SK-N-SH (cell line): Measurements from ENCODE around the gene ASB4. TPM values are rescaled to one million over a fixed set of nuclear protein-coding genes. Genes with fewer than 3 reads are reported as not detected.

Experiments used
- CTCF ChIA-PET: fragments of 300-600, 350-600 bp; formaldehyde crosslinking; extraction: SDS; loops from one replicate; lab custom pipeline; 2021; lab: Yijun Ruan, JAX
- POLR2A ChIA-PET: fragments of 350-600 bp; sonication (Branson Sonifier 250); formaldehyde crosslinking; extraction: SDS; loops from one replicate; lab custom pipeline; 2020; ENCODE audit warnings: antibody characterized with exemption, inconsistent platforms; lab: Yijun Ruan, JAX
- DNase-seq: peaks from one replicate; pipeline ENCODE4 v3.0.0; 2012
- H2AFZ ChIP-seq: fragments of 200-600 bp; sonication (generic); 2 replicates; pipeline ENCODE4 v1.8.1; 2016; ENCODE audit warnings: antibody characterized with exemption, mild to moderate bottlenecking, low read depth
- H3F3A ChIP-seq: fragments of 200-600 bp; sonication (generic); replicated peaks from 2 replicates; pipeline ENCODE3; 2016; ENCODE audit warnings: antibody characterized with exemption, mild to moderate bottlenecking; ENCODE audit not compliant: insufficient read depth
- H3K27ac ChIP-seq, 2 experiments: fragments of 200-500 bp in 1 of 2; fragments of 200-600 bp in 1 of 2; sonication (Bioruptor generic) in 1 of 2; sonication (generic), shearing (Covaris generic) in 1 of 2; 2 replicates each; pipeline versions ENCODE4 v1.5.1 to v1.6.1; 2014 to 2016; ENCODE audit warnings: low read depth in 2 of 2, inconsistent platforms in 1 of 2, low read length in 1 of 2, mild to moderate bottlenecking in 1 of 2, mixed read lengths in 1 of 2
- H3K27me3 ChIP-seq: fragments of 200-600 bp; sonication (generic), shearing (Covaris generic); 2 replicates; pipeline ENCODE4 v1.6.1; 2016; ENCODE audit warnings: mixed run types; ENCODE audit not compliant: insufficient read depth
- H3K36me3 ChIP-seq, 2 experiments: fragments of 200-500 bp in 1 of 2; fragments of 200-600 bp in 1 of 2; sonication (Bioruptor generic) in 1 of 2; sonication (generic) in 1 of 2; replicated peaks in 1 of 2; 2 replicates each; pipeline versions ENCODE3 to v1.5.1; 2014 to 2016; ENCODE audit warnings: low read length in 1 of 2, mild to moderate bottlenecking in 1 of 2; ENCODE audit not compliant: insufficient read depth in 2 of 2, control insufficient read depth in 1 of 2
- H3K4me1 ChIP-seq, 2 experiments: fragments of 200-500 bp in 1 of 2; fragments of 200-600 bp in 1 of 2; sonication (Bioruptor generic) in 1 of 2; sonication (generic), shearing (Covaris generic) in 1 of 2; 2 replicates each; pipeline versions ENCODE4 v1.5.1 to v1.6.1; 2014 to 2016; ENCODE audit warnings: low read depth in 1 of 2, low read length in 1 of 2, mixed run types in 1 of 2; ENCODE audit not compliant: insufficient read depth in 2 of 2, control insufficient read depth in 1 of 2
- H3K4me2 ChIP-seq: fragments of 200-600 bp; sonication (generic), shearing (Covaris generic); 2 replicates; pipeline ENCODE4 v1.6.1; 2017; ENCODE audit warnings: mixed run types
- H3K4me3 ChIP-seq, 2 experiments: fragments of 200-500 bp in 1 of 2; fragments of 200-600 bp in 1 of 2; sonication (Bioruptor generic) in 1 of 2; sonication (generic), shearing (Covaris generic) in 1 of 2; 2 replicates each; pipeline versions ENCODE4 v1.5.1 to v1.8.1; 2014 to 2016; ENCODE audit warnings: low read depth in 2 of 2, inconsistent platforms in 1 of 2, low read length in 1 of 2, mild to moderate bottlenecking in 1 of 2, mixed read lengths in 1 of 2, moderate library complexity in 1 of 2
- H3K79me2 ChIP-seq: fragments of 200-600 bp; sonication (generic); 2 replicates; pipeline ENCODE4 v1.8.1; 2017; ENCODE audit warnings: mild to moderate bottlenecking; ENCODE audit not compliant: insufficient read depth
- H3K9ac ChIP-seq: fragments of 200-600 bp; sonication (generic); 2 replicates; pipeline ENCODE4 v1.6.1; 2017; ENCODE audit warnings: mixed run types
- H3K9me2 ChIP-seq: fragments of 200-600 bp; sonication (generic); 2 replicates; pipeline ENCODE4 v1.6.1; 2017; ENCODE audit warnings: mixed run types
- H3K9me3 ChIP-seq: fragments of 200-600 bp; sonication (generic); 2 replicates; pipeline ENCODE4 v1.6.1; 2017; ENCODE audit warnings: mixed run types, mild to moderate bottlenecking, moderate library complexity
- H4K20me1 ChIP-seq: fragments of 200-600 bp; sonication (generic); 2 replicates; pipeline ENCODE4 v1.6.1; 2017; ENCODE audit warnings: mild to moderate bottlenecking, mixed run types; ENCODE audit not compliant: insufficient read depth
- CHD2 ChIP-seq: fragments of 150-350 bp; IDR thresholded peaks from 2 replicates; pipeline ENCODE4 v1.6.1; 2018; ENCODE audit warnings: low read length; ENCODE audit not compliant: partially characterized antibody
- EZH2phosphoT487 ChIP-seq: fragments of 200-600 bp; sonication (generic); IDR thresholded peaks from 2 replicates; pipeline ENCODE4 v1.6.1; 2017; ENCODE audit warnings: low read depth, mixed run types, mild to moderate bottlenecking, antibody characterized with exemption, moderate library complexity, borderline replicate concordance
- FOSL2 ChIP-seq: IDR thresholded peaks from 2 replicates; pipeline ENCODE4 v1.4.0; 2012; ENCODE audit warnings: low read depth, mild to moderate bottlenecking, moderate library complexity, borderline replicate concordance
- FOXM1 ChIP-seq: IDR thresholded peaks from 2 replicates; pipeline ENCODE4 v1.4.0; 2012; ENCODE audit warnings: low read depth, mild to moderate bottlenecking
- GABPA ChIP-seq: IDR thresholded peaks from 2 replicates; pipeline ENCODE4 v1.4.0; 2012; ENCODE audit warnings: low read depth, mild to moderate bottlenecking
- JUND ChIP-seq: IDR thresholded peaks from 2 replicates; pipeline ENCODE4 v1.4.0; 2012
- MXI1 ChIP-seq: IDR thresholded peaks from 2 replicates; pipeline ENCODE4 v1.6.1; 2012; ENCODE audit warnings: mild to moderate bottlenecking, low read depth, low read length, improper control_type of control experiment
- NFIC ChIP-seq: IDR thresholded peaks from 2 replicates; pipeline ENCODE4 v1.4.0; 2012; ENCODE audit warnings: borderline replicate concordance
- PBX3 ChIP-seq: IDR thresholded peaks from 2 replicates; pipeline ENCODE4; 2012
- RAD21 ChIP-seq: IDR thresholded peaks from 2 replicates; pipeline ENCODE4 v1.6.1; 2012; ENCODE audit warnings: mild to moderate bottlenecking, low read length
- RXRA ChIP-seq: IDR thresholded peaks from 2 replicates; pipeline ENCODE4 v1.4.0; 2012; ENCODE audit warnings: low read depth, mild to moderate bottlenecking, borderline replicate concordance
- SMC3 ChIP-seq: IDR thresholded peaks from 2 replicates; pipeline ENCODE4 v1.6.1; 2012; ENCODE audit warnings: low read depth, low read length, improper control_type of control experiment
- TEAD4 ChIP-seq: IDR thresholded peaks from 2 replicates; pipeline ENCODE4 v1.4.0; 2012; ENCODE audit warnings: mild to moderate bottlenecking, borderline replicate concordance; ENCODE audit not compliant: insufficient read depth
- WGBS: methylation state at CpG from one replicate; pipeline ENCODE4 v1.1.6; 2017; ENCODE audit warnings: low lambda C conversion rate; 5-methylcytosine and 5-hydroxymethylcytosine counted together
- polyA plus RNA-seq, 3 experiments: library from polyadenylated mRNA; depleted of rRNA; stranded (reverse); fragments of >200 nt; gene quantifications; 2 replicates each; pipeline ENCODE4 v1.2.3, GENCODE V29; 2012
- TF ChIP-seq, protein P1 (sequence below): fragments of 200-600 bp; sonication (generic); IDR thresholded peaks from 2 replicates; pipeline ENCODE4 v1.6.1; 2017; ENCODE audit warnings: antibody characterized with exemption, mild to moderate bottlenecking, moderate library complexity

ASB4 gene
- polyA plus RNA-seq, 1 of the 3 experiments (the other 2 are of a cell fraction) = not detected

DNA sequence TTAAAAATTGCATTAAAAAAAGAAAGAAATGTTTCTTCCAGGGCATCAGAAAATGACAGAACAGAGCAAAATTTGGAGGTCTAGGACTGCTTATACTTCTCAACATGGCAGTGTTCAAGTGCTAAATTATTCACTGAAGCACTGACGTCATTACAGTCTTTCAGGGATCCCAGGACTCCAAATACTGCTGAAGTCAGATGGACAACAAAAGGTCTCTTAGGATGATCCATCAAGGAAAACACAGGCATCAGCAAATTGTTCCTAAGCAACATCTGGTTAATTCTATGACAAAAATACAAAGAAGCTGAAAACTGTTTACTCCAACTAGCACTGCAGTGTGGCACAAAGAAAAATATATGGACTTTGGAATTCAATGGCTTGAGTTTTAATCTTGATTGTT is 58.4 kb downstream of the ASB4 start:
- no peak overlapping the region for H2AFZ ChIP-seq
- H3K9ac ChIP-seq = no peak overlapping the region
- H3K9me2 ChIP-seq = no peaks in the 10 kb centered on the region
- H3K27me3 ChIP-seq = peaks cover 30% of the 10 kb centered on the region; the same call in 1 of the 2 replicates
- H3K36me3 ChIP-seq = no peaks in the 10 kb centered on the region
- H3K27ac ChIP-seq = no peak overlapping the region
- ChIA-PET CTCF (interaction anchor here (1.2 to 26.6 kb wide), 5 partner anchors 16 to 146 kb away, joined by 3 to 530 read pairs (median 9); no protein-coding TSS in a partner anchor), POLR2A (no interaction called here)
- H3K79me2 ChIP-seq = no peaks in the 10 kb centered on the region
- WGBS = 18% methylated on average over 1 of the region's 1 CpG
- no peaks in the 10 kb centered on the region for H4K20me1 ChIP-seq
- H3K4me2 ChIP-seq = no peak overlapping the region
- H3K4me3 ChIP-seq = no peak overlapping the region
- no peak for DNase-seq
- H3K9me3 ChIP-seq = no peaks in the 10 kb centered on the region
- no peaks in the 10 kb centered on the region for H3K4me1 ChIP-seq
- H3F3A ChIP-seq = no peaks in the 10 kb centered on the region
- TF ChIP-seq EZH2phosphoT487 = no peak
- TF ChIP-seq TEAD4 = no peak
- TF ChIP-seq PBX3 = no peak
- no peak for TF ChIP-seq CHD2
- TF ChIP-seq RAD21 = no peak
- TF ChIP-seq GABPA = no peak
- no peak for TF ChIP-seq NFIC
- no peak for TF ChIP-seq FOXM1

- ChIA-PET POLR2A (no interaction called here), CTCF (interaction anchor here (0.6 to 26.6 kb wide), 13 partner anchors 10 to 1581 kb away, joined by 3 to 530 read pairs (median 4); no protein-coding TSS in a partner anchor)
- H3K79me2 ChIP-seq = no peaks in the 10 kb centered on the region
- no peaks in the 10 kb centered on the region for H3K9me2 ChIP-seq
- no peaks in the 10 kb centered on the region for H3K36me3 ChIP-seq
- H2AFZ ChIP-seq = peak overlapping the region; percentile 77
- H3K9me3 ChIP-seq = no peaks in the 10 kb centered on the region
- TF ChIP-seq SMC3 (peak; percentile 64), RAD21 (peak; percentile 57), TEAD4 (no peak), FOSL2 (peak; percentile 96), RXRA (no peak), JUND (peak; percentile 85), MXI1 (no peak)
- TF ChIP-seq, protein P1, sequence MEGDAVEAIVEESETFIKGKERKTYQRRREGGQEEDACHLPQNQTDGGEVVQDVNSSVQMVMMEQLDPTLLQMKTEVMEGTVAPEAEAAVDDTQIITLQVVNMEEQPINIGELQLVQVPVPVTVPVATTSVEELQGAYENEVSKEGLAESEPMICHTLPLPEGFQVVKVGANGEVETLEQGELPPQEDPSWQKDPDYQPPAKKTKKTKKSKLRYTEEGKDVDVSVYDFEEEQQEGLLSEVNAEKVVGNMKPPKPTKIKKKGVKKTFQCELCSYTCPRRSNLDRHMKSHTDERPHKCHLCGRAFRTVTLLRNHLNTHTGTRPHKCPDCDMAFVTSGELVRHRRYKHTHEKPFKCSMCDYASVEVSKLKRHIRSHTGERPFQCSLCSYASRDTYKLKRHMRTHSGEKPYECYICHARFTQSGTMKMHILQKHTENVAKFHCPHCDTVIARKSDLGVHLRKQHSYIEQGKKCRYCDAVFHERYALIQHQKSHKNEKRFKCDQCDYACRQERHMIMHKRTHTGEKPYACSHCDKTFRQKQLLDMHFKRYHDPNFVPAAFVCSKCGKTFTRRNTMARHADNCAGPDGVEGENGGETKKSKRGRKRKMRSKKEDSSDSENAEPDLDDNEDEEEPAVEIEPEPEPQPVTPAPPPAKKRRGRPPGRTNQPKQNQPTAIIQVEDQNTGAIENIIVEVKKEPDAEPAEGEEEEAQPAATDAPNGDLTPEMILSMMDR = peak; percentile 95
- H3K4me1 ChIP-seq = peaks cover 0 to 9% of the 10 kb centered on the region in 2 experiments; a peak in 2 of 4 replicates
- peak overlapping the region; percentile 16; the same call in 1 of the 2 replicates for H3K9ac ChIP-seq
- no peaks in the 10 kb centered on the region for H4K20me1 ChIP-seq
- H3K27me3 ChIP-seq = peaks cover 30% of the 10 kb centered on the region; the same call in 1 of the 2 replicates
- H3K27ac ChIP-seq = no peak overlapping the region
- H3F3A ChIP-seq = peaks cover 3% of the 10 kb centered on the region
- peak overlapping the region; percentile 52 for H3K4me2 ChIP-seq
- peak overlapping the region; percentile 28 to 44; a peak in 3 of 4 replicates for H3K4me3 ChIP-seq
- WGBS = under 1% methylated on average over 3 of the region's 3 CpGs
- no peak for DNase-seq
These were observed 59.4 kb downstream of the ASB4 start for GRCh38 chr7:95545007-95545615.
